GM19328 (cell line): ENCODE data around the gene ITPR2.
"Not testable (repeated sequence)": the region's sequence is repeated elsewhere in the genome, so short reads cannot be mapped to it uniquely, and the experiment has no call there.

Experiments used
- ATAC-seq: cut with Tn5 transposase; IDR thresholded peaks from one replicate; pipeline ENCODE4 v1.9.1; 2021; ENCODE audit warnings: mild to moderate bottlenecking, moderate library complexity; ENCODE audit not compliant: unreplicated experiment

ITPR2 gene

GRCh38 chr12:26680727-26681455 lies 152.1 kb downstream of the ITPR2 start:
- ATAC-seq: no peak

GRCh38 chr12:26678697-26679660 lies 154.0 kb downstream of the ITPR2 start:
- no peak for ATAC-seq

- not testable (repeated sequence) for ATAC-seq
Observed at GRCh38 chr12:26671487-26671886, 161.5 kb downstream of the ITPR2 start.

- ATAC-seq: no peak
Observed at GRCh38 chr12:26668847-26669246, 164.1 kb downstream of the ITPR2 start.

GRCh38 chr12:26668230-26668629 lies 164.8 kb downstream of the ITPR2 start:
- no peak for ATAC-seq

- no peak for ATAC-seq
Observed at GRCh38 chr12:26666286-26666685, 166.7 kb downstream of the ITPR2 start.

- ATAC-seq: no peak
Observed at GRCh38 chr12:26661399-26661798, 171.6 kb downstream of the ITPR2 start.

GRCh38 chr12:26659930-26660329 lies 173.1 kb downstream of the ITPR2 start:
- no peak for ATAC-seq

GRCh38 chr12:26658991-26659390 lies 174.0 kb downstream of the ITPR2 start:
- ATAC-seq: no peak

- ATAC-seq: no peak
Observed at GRCh38 chr12:26654623-26655022, 178.4 kb downstream of the ITPR2 start.

GRCh38 chr12:26651566-26652188 lies 181.3 kb downstream of the ITPR2 start:
- ATAC-seq: no peak

- no peak for ATAC-seq
Observed at GRCh38 chr12:26651036-26651435, 182.0 kb downstream of the ITPR2 start.

- no peak for ATAC-seq
Observed at GRCh38 chr12:26648999-26649398, 184.0 kb downstream of the ITPR2 start.

- no peak for ATAC-seq
Observed at GRCh38 chr12:26648584-26648983, 184.4 kb downstream of the ITPR2 start.

- ATAC-seq: no peak
Observed at GRCh38 chr12:26648066-26648465, 184.9 kb downstream of the ITPR2 start.

- no peak for ATAC-seq
Observed at GRCh38 chr12:26647088-26647487, 185.9 kb downstream of the ITPR2 start.

- no peak for ATAC-seq
Observed at GRCh38 chr12:26646571-26646970, 186.4 kb downstream of the ITPR2 start.

- not testable (repeated sequence) for ATAC-seq
Observed at GRCh38 chr12:26644376-26644775, 188.6 kb downstream of the ITPR2 start.

- no peak for ATAC-seq
Observed at GRCh38 chr12:26643532-26644315, 189.3 kb downstream of the ITPR2 start.

- ATAC-seq: no peak
Observed at GRCh38 chr12:26642361-26642760, 190.6 kb downstream of the ITPR2 start.
